Stimulated activated naive CD8-positive, alpha-beta T cell treated with anti-CD3 and anti-CD28 coated beads, Interleukin-15, Interleukin-2, amounts not matched to agents 100 ng/mL and 50 ng/mL, for 24 hours (primary cell): ENCODE measurements around the gene PDLIM5.
"Not testable (repeated sequence)": the region's sequence is repeated elsewhere in the genome, so short reads cannot be mapped to it uniquely, and the experiment has no call there.

Source experiments
- H3K27ac Mint-ChIP-seq: one replicate; pipeline ENCODE4 v1.8.0; 2021; ENCODE audit warnings: mild to moderate bottlenecking, mixed read lengths
- H3K27me3 Mint-ChIP-seq: one replicate; pipeline ENCODE4 v1.8.0; 2021; ENCODE audit warnings: mixed read lengths
- H3K36me3 Mint-ChIP-seq: one replicate; pipeline ENCODE4 v1.8.0; 2021; ENCODE audit warnings: low read depth, mixed read lengths
- H3K4me1 Mint-ChIP-seq: one replicate; pipeline ENCODE4 v1.8.0; 2021; ENCODE audit warnings: low read depth, mixed read lengths
- H3K4me3 Mint-ChIP-seq: one replicate; pipeline ENCODE4 v1.8.0; 2021; ENCODE audit warnings: mild to moderate bottlenecking, mixed read lengths
- H3K9me3 Mint-ChIP-seq: one replicate; pipeline ENCODE4 v1.8.0; 2021; ENCODE audit warnings: mixed read lengths

PDLIM5 gene

GRCh38 chr4:94648699-94649098, 197.0 kb downstream of the PDLIM5 start:
- H3K27ac Mint-ChIP-seq: no peak overlapping the region
- no peaks in the 10 kb centered on the region for H3K27me3 Mint-ChIP-seq
- no peak overlapping the region for H3K4me3 Mint-ChIP-seq
- no peaks in the 10 kb centered on the region for H3K4me1 Mint-ChIP-seq
- H3K36me3 Mint-ChIP-seq: peaks cover 23% of the 10 kb centered on the region
- no peaks in the 10 kb centered on the region for H3K9me3 Mint-ChIP-seq

- Mint-ChIP-seq H3K9me3 (no peaks in the 10 kb centered on the region), H3K27ac (no peak overlapping the region), H3K4me3 (no peak overlapping the region), H3K36me3 (peaks cover 17% of the 10 kb centered on the region), H3K4me1 (no peaks in the 10 kb centered on the region), H3K27me3 (no peaks in the 10 kb centered on the region)
Measured at GRCh38 chr4:94649381-94650133, 197.8 kb downstream of the PDLIM5 start.

- Mint-ChIP-seq H3K9me3 (no peaks in the 10 kb centered on the region), H3K4me1 (no peaks in the 10 kb centered on the region), H3K36me3 (peaks cover 14% of the 10 kb centered on the region), H3K4me3 (no peak overlapping the region), H3K27me3 (no peaks in the 10 kb centered on the region), H3K27ac (no peak overlapping the region)
Measured at GRCh38 chr4:94650134-94650495, 198.4 kb downstream of the PDLIM5 start.

GRCh38 chr4:94650690-94651089, 198.9 kb downstream of the PDLIM5 start:
- no peak overlapping the region for H3K4me3 Mint-ChIP-seq
- H3K36me3 Mint-ChIP-seq: peaks cover 12% of the 10 kb centered on the region
- H3K27ac Mint-ChIP-seq: no peak overlapping the region
- no peaks in the 10 kb centered on the region for H3K4me1 Mint-ChIP-seq
- no peaks in the 10 kb centered on the region for H3K27me3 Mint-ChIP-seq
- no peaks in the 10 kb centered on the region for H3K9me3 Mint-ChIP-seq

GRCh38 chr4:94653095-94653649, 201.4 kb downstream of the PDLIM5 start:
- Mint-ChIP-seq H3K4me3 (no peak overlapping the region), H3K36me3 (peaks cover 9% of the 10 kb centered on the region), H3K9me3 (no peaks in the 10 kb centered on the region), H3K27me3 (no peaks in the 10 kb centered on the region), H3K27ac (no peak overlapping the region), H3K4me1 (no peaks in the 10 kb centered on the region)

- Mint-ChIP-seq H3K4me3 (no peak overlapping the region), H3K27ac (no peak overlapping the region), H3K9me3 (no peaks in the 10 kb centered on the region), H3K27me3 (no peaks in the 10 kb centered on the region), H3K36me3 (peaks cover 17% of the 10 kb centered on the region), H3K4me1 (no peaks in the 10 kb centered on the region)
Measured at GRCh38 chr4:94653984-94654609, 202.4 kb downstream of the PDLIM5 start.

- Mint-ChIP-seq H3K9me3 (no peaks in the 10 kb centered on the region), H3K4me1 (no peaks in the 10 kb centered on the region), H3K36me3 (peaks cover 19% of the 10 kb centered on the region), H3K4me3 (no peak overlapping the region), H3K27ac (no peak overlapping the region), H3K27me3 (no peaks in the 10 kb centered on the region)
Measured at GRCh38 chr4:94654714-94655113, 203.0 kb downstream of the PDLIM5 start.

- H3K4me3 Mint-ChIP-seq: no peak overlapping the region
- no peaks in the 10 kb centered on the region for H3K27me3 Mint-ChIP-seq
- H3K4me1 Mint-ChIP-seq: no peaks in the 10 kb centered on the region
- no peaks in the 10 kb centered on the region for H3K9me3 Mint-ChIP-seq
- H3K27ac Mint-ChIP-seq: no peak overlapping the region
- H3K36me3 Mint-ChIP-seq: peaks cover 35% of the 10 kb centered on the region
Measured at GRCh38 chr4:94660614-94661013, 208.9 kb downstream of the PDLIM5 start.

- H3K4me1 Mint-ChIP-seq: not testable (repeated sequence)
Measured at GRCh38 chr4:94665021-94665420, 213.3 kb downstream of the PDLIM5 start.

GRCh38 chr4:94665500-94666404, 214.0 kb downstream of the PDLIM5 start:
- H3K9me3 Mint-ChIP-seq: no peaks in the 10 kb centered on the region
- H3K27ac Mint-ChIP-seq: no peak overlapping the region
- H3K36me3 Mint-ChIP-seq: peaks cover 16% of the 10 kb centered on the region
- no peaks in the 10 kb centered on the region for H3K4me1 Mint-ChIP-seq
- H3K4me3 Mint-ChIP-seq: no peak overlapping the region
- H3K27me3 Mint-ChIP-seq: no peaks in the 10 kb centered on the region

More at GRCh38 chr4:94665021-94665420, 213.3 kb downstream of the PDLIM5 start:
- not testable (repeated sequence) for H3K9me3 Mint-ChIP-seq, H3K27ac Mint-ChIP-seq, H3K27me3 Mint-ChIP-seq, H3K4me3 Mint-ChIP-seq
- peaks cover 16% of the 10 kb centered on the region for H3K36me3 Mint-ChIP-seq

- H3K27ac Mint-ChIP-seq: no peak overlapping the region
- no peaks in the 10 kb centered on the region for H3K4me1 Mint-ChIP-seq
- H3K4me3 Mint-ChIP-seq: no peak overlapping the region
- no peaks in the 10 kb centered on the region for H3K9me3 Mint-ChIP-seq
- H3K27me3 Mint-ChIP-seq: no peaks in the 10 kb centered on the region
- H3K36me3 Mint-ChIP-seq: peaks cover 6% of the 10 kb centered on the region
Measured at GRCh38 chr4:94668724-94669123, 217.0 kb downstream of the PDLIM5 start.

GRCh38 chr4:94669672-94670664, 218.2 kb downstream of the PDLIM5 start:
- Mint-ChIP-seq H3K9me3 (no peaks in the 10 kb centered on the region), H3K27ac (no peak overlapping the region)

GRCh38 chr4:94671113-94671512, 219.4 kb downstream of the PDLIM5 start:
- Mint-ChIP-seq H3K4me1 (no peaks in the 10 kb centered on the region), H3K27me3 (no peaks in the 10 kb centered on the region), H3K4me3 (no peak overlapping the region), H3K27ac (no peak overlapping the region), H3K9me3 (no peaks in the 10 kb centered on the region), H3K36me3 (no peaks in the 10 kb centered on the region)

More at GRCh38 chr4:94669672-94670664, 218.2 kb downstream of the PDLIM5 start:
- Mint-ChIP-seq H3K4me3 (no peak overlapping the region), H3K36me3 (no peaks in the 10 kb centered on the region), H3K4me1 (no peaks in the 10 kb centered on the region), H3K27me3 (no peaks in the 10 kb centered on the region)

GRCh38 chr4:94673961-94674360, 222.2 kb downstream of the PDLIM5 start:
- Mint-ChIP-seq H3K27ac (no peak overlapping the region), H3K4me3 (no peak overlapping the region), H3K36me3 (no peaks in the 10 kb centered on the region), H3K27me3 (peaks cover 7% of the 10 kb centered on the region), H3K4me1 (no peaks in the 10 kb centered on the region), H3K9me3 (no peaks in the 10 kb centered on the region)
